Renal cortex interstitium (tissue), 15 donors: Measurements from ENCODE around the gene TNNC1. TPM values are rescaled to one million over a fixed set of nuclear protein-coding genes. Genes with fewer than 3 reads are reported as not detected.

Experiments
- DNase-seq, 11 donors: peaks; one replicate each; pipeline ENCODE4 v3.0.0-alpha.2; 2013; ENCODE audit warnings: low read depth in 9 of 11, low spot score in 4 of 11; ENCODE audit errors: extremely low read depth in 1 of 11
- long read RNA-seq, 16 experiments: transcript quantifications; one replicate each; lab custom pipeline, GENCODE V29; 2026
- polyA plus RNA-seq, 3 donors: library from polyadenylated mRNA; unstranded; fragments of 120-200 nt; gene quantifications; one replicate each; pipeline ENCODE4 v1.2.1, GENCODE V29; 2013; ENCODE audit not compliant: insufficient read length in 3 of 3

The TNNC1 gene
- polyA plus RNA-seq = 1 to 10 TPM; 6.1 to 7.2 (median 6.5) TPM
- long read RNA-seq, donor 1, partial matches to known transcripts = 0 of 2 reads
- long read RNA-seq, donor 1, other reads (novel, unspliced or antisense) = 0 of 2 reads
- long read RNA-seq, donor 2, partial matches to known transcripts = 0 of 3 reads
- long read RNA-seq, donor 2, other reads (novel, unspliced or antisense) = 0 of 3 reads
- long read RNA-seq, donor 3, transcript TNNC1-201 (6 exons, 714 nt) = major isoform, 11 of 11 reads
- long read RNA-seq, donor 3, partial matches to known transcripts = 0 of 11 reads
- long read RNA-seq, donor 3, other reads (novel, unspliced or antisense) = 0 of 11 reads
- long read RNA-seq, donor 4, partial matches to known transcripts = 0 of 2 reads
- long read RNA-seq, donor 4, other reads (novel, unspliced or antisense) = 0 of 2 reads
- long read RNA-seq, donor 5 = 0 reads
- long read RNA-seq, donor 6, partial matches to known transcripts = 0 of 1 reads
- long read RNA-seq, donor 6, other reads (novel, unspliced or antisense) = 0 of 1 reads
- long read RNA-seq, donor 7, partial matches to known transcripts = 0 of 3 reads
- long read RNA-seq, donor 7, other reads (novel, unspliced or antisense) = 0 of 3 reads
- long read RNA-seq, donor 8, transcript TNNC1-201 (6 exons, 714 nt) = major isoform, 6 of 6 reads
- long read RNA-seq, donor 8, partial matches to known transcripts = 0 of 6 reads
- long read RNA-seq, donor 8, other reads (novel, unspliced or antisense) = 0 of 6 reads
- long read RNA-seq, donor 9, partial matches to known transcripts = 0 of 1 reads
- long read RNA-seq, donor 9, other reads (novel, unspliced or antisense) = 0 of 1 reads
- long read RNA-seq, donor 10, transcript TNNC1-201 (6 exons, 714 nt) = major isoform, 9 of 9 reads
- long read RNA-seq, donor 10, partial matches to known transcripts = 0 of 9 reads
- long read RNA-seq, donor 10, other reads (novel, unspliced or antisense) = 0 of 9 reads
- long read RNA-seq, donor 11, partial matches to known transcripts = 0 of 2 reads
- long read RNA-seq, donor 11, other reads (novel, unspliced or antisense) = 0 of 2 reads
- long read RNA-seq, donor 12, partial matches to known transcripts = 0 of 4 reads
- long read RNA-seq, donor 12, other reads (novel, unspliced or antisense) = 0 of 4 reads
- long read RNA-seq, donor 13, transcript TNNC1-201 (6 exons, 714 nt) = major isoform, 8 of 13 reads
- long read RNA-seq, donor 13, partial matches to known transcripts = 5 of 13 reads
- long read RNA-seq, donor 13, other reads (novel, unspliced or antisense) = 0 of 13 reads
- long read RNA-seq, donor 14, partial matches to known transcripts = 0 of 3 reads
- long read RNA-seq, donor 14, other reads (novel, unspliced or antisense) = 0 of 3 reads
- long read RNA-seq, donor 15, transcript TNNC1-201 (6 exons, 714 nt) = major isoform, 12 of 19 reads
- long read RNA-seq, donor 15, partial matches to known transcripts = 7 of 19 reads
- long read RNA-seq, donor 15, other reads (novel, unspliced or antisense) = 0 of 19 reads
- long read RNA-seq, donor 16, transcript TNNC1-201 (6 exons, 714 nt) = major isoform, 10 of 16 reads
- long read RNA-seq, donor 16, partial matches to known transcripts = 6 of 16 reads
- long read RNA-seq, donor 16, other reads (novel, unspliced or antisense) = 0 of 16 reads

DNA sequence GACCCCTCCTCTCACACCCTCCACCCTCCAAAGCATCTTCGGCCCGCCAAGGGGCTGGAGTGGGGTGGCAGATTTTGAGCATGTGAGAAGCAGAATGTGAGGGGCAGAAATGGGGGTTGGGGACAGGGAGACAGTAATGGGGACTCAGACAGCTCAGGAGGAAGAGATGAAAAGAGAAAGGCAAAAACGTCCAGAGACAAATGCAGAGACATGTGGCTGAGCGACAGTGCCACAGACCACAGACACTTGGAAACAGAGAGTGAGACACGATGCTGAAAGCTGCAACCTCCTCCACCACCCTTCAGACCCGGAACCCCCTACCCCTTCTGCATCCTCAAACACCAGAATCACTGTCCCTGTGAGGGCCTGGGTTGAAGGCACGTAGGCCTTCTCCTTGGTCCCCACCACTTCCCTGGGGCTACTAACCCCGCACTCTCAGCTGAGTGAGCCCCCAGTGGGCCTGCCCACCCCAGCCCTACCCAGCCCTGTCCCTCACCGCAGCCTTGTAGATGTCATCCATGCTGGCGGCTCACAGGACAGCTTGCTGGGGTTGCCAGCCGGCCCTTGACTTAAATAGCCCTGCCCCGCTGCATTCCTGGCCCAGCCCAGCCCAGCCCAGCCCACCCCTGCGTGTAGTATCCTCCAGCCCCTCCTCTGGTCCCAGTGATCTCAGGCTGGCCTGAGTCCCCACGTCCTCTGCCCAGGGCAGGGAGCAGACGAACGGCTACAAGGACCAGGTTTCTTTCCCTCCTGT lies at the start of gene TNNC1:
Gene TNNC1, minus strand, starts transcription at position 546 of the 754 bp plus-strand sequence. Its CDS starts 26 bp downstream, at position 520.
- no peak for DNase-seq

- no peak for DNase-seq
Observed at GRCh38 chr3:52502808-52503350, 49.0 kb upstream of the TNNC1 start.

DNA sequence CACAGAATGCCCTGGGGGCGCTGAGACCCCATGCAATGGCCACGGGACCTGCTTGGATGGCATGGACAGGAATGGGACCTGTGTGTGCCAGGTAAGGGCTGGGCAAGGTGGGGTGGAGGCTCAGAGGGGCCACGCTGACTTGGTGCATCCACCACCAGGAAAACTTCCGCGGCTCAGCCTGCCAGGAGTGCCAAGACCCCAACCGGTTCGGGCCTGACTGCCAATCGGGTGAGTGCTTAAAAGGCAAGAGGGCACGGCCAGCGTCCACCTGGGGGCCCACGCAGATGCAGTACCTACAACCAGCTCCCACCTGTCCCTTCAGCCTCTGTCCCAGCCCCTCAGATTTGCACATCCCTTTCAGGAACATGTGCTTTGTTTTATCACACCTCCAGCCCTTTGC lies 48.2 kb upstream of the TNNC1 start:
- DNase-seq = no peak

GRCh38 chr3:52501046-52501445 lies 47.2 kb upstream of the TNNC1 start:
- DNase-seq = no peak

GRCh38 chr3:52498137-52499054 lies 44.6 kb upstream of the TNNC1 start:
- DNase-seq = no peak

DNA sequence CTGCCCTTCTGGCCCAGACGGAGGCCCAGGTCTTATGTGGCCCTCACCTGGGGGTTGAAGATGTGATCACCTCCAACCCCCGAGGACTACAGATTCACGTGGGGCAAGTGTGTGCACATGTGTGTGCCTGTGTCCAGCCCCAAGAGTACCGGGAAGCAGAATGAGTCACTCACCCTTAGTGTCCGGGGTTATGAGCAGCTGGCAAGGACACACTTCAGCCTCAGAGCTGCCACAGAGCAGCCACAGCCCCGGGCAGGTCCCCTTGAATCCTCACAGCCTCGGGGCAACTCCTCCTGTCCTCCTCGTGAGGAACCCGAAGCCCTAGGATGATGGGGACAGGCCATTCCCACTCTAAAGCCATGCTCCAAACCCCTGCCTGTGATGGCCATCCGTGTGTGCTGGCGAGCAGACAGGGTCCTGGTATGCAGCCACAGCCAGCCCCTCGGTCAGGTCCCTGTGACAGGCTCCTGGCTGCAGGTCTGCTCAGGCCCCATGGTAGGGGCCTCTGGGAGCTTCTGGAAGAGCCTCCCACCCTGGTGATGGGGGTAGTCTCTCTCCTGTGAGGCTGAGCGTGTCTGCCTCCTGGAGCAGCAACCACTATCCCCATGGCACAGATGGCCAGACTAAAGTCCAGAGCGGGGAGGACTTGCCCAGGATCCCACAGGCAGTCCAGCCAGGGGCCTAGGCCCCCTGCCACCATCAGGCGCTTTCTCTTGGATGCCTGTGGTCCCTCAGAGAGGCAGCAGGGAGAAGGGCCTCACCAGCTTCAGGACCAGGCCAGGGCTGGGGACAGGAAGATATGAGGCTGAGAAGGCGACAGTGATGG lies 42.1 kb upstream of the TNNC1 start:
- DNase-seq = no peak

DNA sequence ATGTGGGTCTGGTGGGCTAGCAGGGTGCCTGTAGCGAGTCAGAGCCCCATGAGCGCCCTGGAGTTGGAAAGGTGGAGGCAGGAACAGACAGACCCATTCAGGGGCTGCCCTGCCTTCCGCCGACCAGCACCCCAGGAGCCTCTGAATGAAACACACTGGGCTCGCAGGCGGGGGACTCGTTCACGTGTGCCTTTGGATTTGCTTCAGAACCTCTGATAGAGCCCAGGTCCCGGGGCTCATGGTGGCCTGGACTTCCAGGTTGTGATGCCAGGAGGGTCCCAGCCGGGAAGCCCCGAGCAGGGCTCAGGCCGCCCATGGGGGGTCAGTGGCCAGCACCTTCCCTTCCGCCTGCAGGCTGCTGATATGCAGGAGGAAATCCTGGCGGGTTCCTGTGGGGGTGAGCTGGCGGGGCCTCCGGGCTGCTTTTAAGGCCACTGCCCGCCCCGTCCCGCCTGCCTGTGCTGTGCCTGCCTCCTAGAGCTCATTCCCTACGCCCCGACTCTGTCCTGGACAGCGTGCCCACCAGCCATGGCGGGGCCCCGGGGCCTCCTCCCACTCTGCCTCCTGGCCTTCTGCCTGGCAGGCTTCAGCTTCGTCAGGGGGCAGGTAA lies 41.1 kb upstream of the TNNC1 start, which contains the start of gene STAB1:
Gene STAB1, plus strand, starts transcription at position 453 of the 610 bp plus-strand sequence. Its CDS starts 76 bp downstream, at position 529.
- no peak for DNase-seq

GRCh38 chr3:52494445-52494844 lies 40.6 kb upstream of the TNNC1 start:
- DNase-seq = no peak

GRCh38 chr3:52493232-52494017 lies 39.6 kb upstream of the TNNC1 start:
- DNase-seq = no peak

GRCh38 chr3:52492059-52492458 lies 38.2 kb upstream of the TNNC1 start:
- no peak for DNase-seq

GRCh38 chr3:52490939-52491526 lies 37.2 kb upstream of the TNNC1 start:
- DNase-seq = peak in 1 of 11 donors; percentile 25

- DNase-seq = no peak
Observed at GRCh38 chr3:52490035-52490938, 36.4 kb upstream of the TNNC1 start.

DNA sequence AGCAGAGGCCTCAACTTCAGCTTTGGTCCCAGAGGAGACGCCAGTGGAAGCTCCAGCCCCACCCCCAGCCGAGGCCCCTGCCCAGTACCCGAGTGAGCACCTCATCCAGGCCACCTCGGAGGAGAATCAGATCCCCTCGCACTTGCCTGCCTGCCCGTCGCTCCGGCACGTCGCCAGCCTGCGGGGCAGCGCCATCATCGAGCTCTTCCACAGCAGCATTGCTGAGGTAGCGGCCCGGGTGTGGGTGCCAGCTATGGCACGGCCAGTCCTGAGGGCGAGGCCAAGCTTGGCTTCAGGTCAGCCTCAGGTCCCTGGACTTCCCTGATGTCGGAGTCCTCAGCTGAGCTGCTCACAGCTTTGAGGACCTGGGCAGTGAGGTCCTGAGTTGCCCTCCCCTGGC lies 35.6 kb upstream of the TNNC1 start:
- DNase-seq = no peak
